LNCaP clone FGC (cell line): ENCODE measurements around the gene MED12.
A peak's percentile ranks its signal among the peaks of the same experiment; 100 is the strongest.
"Not testable (repeated sequence)": the region's sequence is repeated elsewhere in the genome, so short reads cannot be mapped to it uniquely, and the experiment has no call there.

ENCODE experiments used
- DNase-seq: peaks from one replicate; pipeline ENCODE4 v3.0.0-alpha.2; 2011; ENCODE audit warnings: low read depth
- H3K4me3 ChIP-seq: 2 replicates; pipeline ENCODE4 v1.5.1; 2011; ENCODE audit warnings: mild to moderate bottlenecking, low read depth, low read length, control low read depth
- TF ChIP-seq, protein P1 (sequence below): IDR thresholded peaks from 2 replicates; pipeline ENCODE4 v1.5.1; 2012; ENCODE audit warnings: mild to moderate bottlenecking; ENCODE audit not compliant: control insufficient read depth, insufficient read depth; ENCODE audit errors: extremely low read depth

Gene MED12

GRCh38 chrX:71178908-71179307 is 60.5 kb downstream of the MED12 start:
- DNase-seq = no peak
- H3K4me3 ChIP-seq = no peak overlapping the region
- TF ChIP-seq, protein P1, sequence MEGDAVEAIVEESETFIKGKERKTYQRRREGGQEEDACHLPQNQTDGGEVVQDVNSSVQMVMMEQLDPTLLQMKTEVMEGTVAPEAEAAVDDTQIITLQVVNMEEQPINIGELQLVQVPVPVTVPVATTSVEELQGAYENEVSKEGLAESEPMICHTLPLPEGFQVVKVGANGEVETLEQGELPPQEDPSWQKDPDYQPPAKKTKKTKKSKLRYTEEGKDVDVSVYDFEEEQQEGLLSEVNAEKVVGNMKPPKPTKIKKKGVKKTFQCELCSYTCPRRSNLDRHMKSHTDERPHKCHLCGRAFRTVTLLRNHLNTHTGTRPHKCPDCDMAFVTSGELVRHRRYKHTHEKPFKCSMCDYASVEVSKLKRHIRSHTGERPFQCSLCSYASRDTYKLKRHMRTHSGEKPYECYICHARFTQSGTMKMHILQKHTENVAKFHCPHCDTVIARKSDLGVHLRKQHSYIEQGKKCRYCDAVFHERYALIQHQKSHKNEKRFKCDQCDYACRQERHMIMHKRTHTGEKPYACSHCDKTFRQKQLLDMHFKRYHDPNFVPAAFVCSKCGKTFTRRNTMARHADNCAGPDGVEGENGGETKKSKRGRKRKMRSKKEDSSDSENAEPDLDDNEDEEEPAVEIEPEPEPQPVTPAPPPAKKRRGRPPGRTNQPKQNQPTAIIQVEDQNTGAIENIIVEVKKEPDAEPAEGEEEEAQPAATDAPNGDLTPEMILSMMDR = peak; percentile 60

GRCh38 chrX:71180579-71181265 is 62.3 kb downstream of the MED12 start:
- not testable (repeated sequence) for H3K4me3 ChIP-seq, DNase-seq

DNA sequence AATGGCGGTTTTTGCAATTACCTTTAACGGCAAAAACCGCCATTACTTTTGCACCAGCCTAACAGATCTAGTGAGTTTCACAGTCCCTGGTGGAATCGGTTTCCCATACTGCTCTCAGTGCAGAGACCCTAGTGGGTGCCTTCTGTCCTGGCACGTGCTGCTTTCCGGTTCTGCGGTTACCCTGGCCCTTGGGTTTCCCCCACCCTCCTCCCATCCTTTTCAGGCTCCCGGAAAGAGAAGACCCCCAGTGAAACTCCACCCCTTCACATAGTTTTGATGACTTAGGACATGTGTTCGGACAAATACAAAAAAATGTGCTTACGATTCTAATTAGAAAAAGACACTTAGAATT is 63.1 kb downstream of the MED12 start:
- TF ChIP-seq, protein P1 = no peak
- DNase-seq = no peak

GRCh38 chrX:71181910-71182799 is 63.8 kb downstream of the MED12 start:
- H3K4me3 ChIP-seq = peak overlapping the region; percentile 56
- TF ChIP-seq, protein P1 = no peak
- DNase-seq = peak; percentile 93

More for the DNA sequence above, 63.1 kb downstream of the MED12 start:
- peak overlapping the region; percentile 56 for H3K4me3 ChIP-seq

DNA sequence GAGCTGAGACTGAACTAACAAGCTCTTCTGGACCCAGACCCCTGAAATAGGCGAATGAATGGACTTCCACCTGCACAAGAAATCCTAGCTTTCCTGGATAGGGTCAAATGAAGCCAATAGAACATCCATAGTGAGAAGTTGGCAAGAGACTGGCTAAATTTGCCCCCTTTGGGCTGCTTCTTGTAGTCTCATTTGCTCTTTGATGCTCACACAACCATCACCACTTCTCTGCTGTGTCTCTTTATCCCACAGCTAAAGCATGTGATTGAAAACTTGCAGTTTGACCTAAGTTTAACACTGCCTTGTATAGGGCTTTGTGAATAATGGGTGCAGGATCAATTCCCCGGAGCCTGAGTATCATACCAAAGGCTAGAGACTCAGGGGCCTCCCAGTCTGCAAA is 64.5 kb downstream of the MED12 start:
- H3K4me3 ChIP-seq = no peak overlapping the region
- TF ChIP-seq, protein P1 = no peak
- DNase-seq = no peak

DNA sequence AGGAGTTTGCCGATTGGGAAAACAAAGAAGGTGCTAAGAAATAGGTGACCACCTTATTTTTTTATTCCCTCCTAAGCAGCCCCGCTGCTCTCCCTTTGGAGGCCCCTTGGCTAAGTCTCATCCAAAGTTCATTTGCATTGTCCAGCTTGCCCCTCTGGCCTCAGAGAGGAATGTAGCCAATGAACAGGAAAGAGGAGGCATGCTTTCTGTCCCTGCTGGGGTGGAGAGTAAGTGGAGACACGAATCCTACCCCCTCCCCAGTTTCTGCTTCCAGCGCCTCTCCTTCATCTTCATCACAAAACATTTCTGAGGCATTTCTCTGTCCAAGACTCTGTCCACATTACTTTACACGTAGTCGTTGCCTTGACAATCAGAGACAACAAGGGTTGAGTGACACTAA is 64.9 kb downstream of the MED12 start:
- DNase-seq = no peak
- H3K4me3 ChIP-seq = no peak overlapping the region
- TF ChIP-seq, protein P1 = no peak

DNA sequence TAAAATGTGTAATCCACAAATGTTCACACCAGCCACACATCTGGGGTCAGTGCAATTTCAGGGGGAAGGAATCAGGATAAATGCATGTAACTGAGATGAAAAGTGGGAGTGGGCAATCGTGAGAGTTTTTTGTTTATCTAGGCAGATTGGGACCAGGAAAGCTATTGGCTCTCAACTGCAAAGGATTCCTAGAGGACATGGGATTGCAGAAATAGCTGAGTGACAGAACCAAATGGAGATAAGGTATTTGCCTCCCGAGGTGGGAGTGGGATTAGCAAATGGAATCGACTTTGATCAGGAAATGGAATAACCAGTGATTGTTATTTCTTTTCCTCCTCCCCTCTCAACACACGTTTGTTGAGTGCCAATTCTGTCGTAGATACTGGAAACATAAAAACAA is 65.7 kb downstream of the MED12 start:
- DNase-seq = no peak
- no peak overlapping the region for H3K4me3 ChIP-seq
- TF ChIP-seq, protein P1 = no peak
